RWPE1 (cell line): ENCODE measurements around the gene KISS1.

Experiments
- CTCF ChIA-PET: fragments of 350-600 bp; sonication (Branson Sonifier 250); formaldehyde crosslinking; extraction: SDS; loops from one replicate; lab custom pipeline; 2021; lab: Yijun Ruan, JAX
- POLR2A ChIA-PET: fragments of 400-600 bp; formaldehyde crosslinking; extraction: SDS; loops from one replicate; lab custom pipeline; 2020; ENCODE audit warnings: antibody characterized with exemption; ENCODE audit not compliant: low non-redundant PET; lab: Yijun Ruan, JAX
- DNase-seq: peaks from one replicate; pipeline ENCODE4 v3.0.0; 2012; ENCODE audit warnings: low spot score
- H3K27ac ChIP-seq: fragments of 450-650 bp; 2 replicates; pipeline ENCODE4 v1.5.1; 2017
- TF ChIP-seq, protein P1 (sequence below): fragments of 450-650 bp; conservative IDR thresholded peaks from 2 replicates; pipeline ENCODE4 v1.5.1; 2017; ENCODE audit warnings: low read depth, mild to moderate bottlenecking

KISS1 gene

DNA sequence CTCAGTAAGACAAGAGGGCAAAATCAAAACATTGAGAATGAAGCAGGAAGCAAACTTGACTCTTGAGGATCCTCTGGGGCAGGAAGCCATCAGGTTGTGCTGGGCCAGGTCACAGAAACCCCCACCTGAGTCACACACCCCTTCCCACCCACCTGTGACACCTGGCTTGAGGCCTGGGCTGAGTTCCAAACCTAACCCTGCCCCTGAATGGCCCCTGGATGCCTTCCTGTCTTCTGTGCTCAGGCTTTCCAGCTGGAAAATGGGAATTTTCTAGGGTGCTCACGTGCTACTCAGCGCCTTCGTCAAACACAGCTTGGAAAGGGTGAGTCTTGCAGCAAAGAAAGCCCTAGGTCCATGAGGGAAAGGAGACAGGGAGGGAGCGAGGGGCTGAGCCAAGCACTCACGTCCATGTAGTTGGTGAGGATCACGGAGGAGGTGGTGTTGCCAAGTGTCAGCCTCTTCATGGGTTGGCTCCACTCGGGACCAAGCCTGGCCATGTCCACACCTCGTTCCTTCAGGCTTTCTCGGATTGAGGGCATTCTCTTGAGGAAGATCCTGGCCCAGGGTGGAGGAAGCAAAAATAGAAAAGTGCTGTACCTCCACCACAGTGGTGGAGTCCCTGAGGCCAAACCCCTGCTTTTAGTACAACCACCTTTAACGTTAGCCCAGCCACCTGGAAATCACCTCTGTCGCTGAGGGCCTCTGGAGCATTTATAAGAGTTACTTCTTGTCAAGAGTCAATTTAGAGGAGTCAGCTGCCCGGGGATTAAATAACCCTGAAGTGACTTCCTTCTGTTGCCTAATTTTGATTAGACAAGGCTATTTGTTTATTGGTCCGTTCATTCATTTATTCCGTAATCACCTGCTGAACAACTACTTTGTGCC lies 34.4 kb downstream of the KISS1 start:
- DNase-seq = no peak
- TF ChIP-seq, protein P1, sequence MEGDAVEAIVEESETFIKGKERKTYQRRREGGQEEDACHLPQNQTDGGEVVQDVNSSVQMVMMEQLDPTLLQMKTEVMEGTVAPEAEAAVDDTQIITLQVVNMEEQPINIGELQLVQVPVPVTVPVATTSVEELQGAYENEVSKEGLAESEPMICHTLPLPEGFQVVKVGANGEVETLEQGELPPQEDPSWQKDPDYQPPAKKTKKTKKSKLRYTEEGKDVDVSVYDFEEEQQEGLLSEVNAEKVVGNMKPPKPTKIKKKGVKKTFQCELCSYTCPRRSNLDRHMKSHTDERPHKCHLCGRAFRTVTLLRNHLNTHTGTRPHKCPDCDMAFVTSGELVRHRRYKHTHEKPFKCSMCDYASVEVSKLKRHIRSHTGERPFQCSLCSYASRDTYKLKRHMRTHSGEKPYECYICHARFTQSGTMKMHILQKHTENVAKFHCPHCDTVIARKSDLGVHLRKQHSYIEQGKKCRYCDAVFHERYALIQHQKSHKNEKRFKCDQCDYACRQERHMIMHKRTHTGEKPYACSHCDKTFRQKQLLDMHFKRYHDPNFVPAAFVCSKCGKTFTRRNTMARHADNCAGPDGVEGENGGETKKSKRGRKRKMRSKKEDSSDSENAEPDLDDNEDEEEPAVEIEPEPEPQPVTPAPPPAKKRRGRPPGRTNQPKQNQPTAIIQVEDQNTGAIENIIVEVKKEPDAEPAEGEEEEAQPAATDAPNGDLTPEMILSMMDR = no peak
- POLR2A ChIA-PET = no interaction called here
- H3K27ac ChIP-seq = no peak overlapping the region
- CTCF ChIA-PET = interaction anchor here (0.6 to 7.0 kb wide), 58 partner anchors 9 to 341 kb away, joined by 3 to 144 read pairs (median 6); partner anchors contain the start of genes ETNK2, GOLT1A and PLEKHA6

DNA sequence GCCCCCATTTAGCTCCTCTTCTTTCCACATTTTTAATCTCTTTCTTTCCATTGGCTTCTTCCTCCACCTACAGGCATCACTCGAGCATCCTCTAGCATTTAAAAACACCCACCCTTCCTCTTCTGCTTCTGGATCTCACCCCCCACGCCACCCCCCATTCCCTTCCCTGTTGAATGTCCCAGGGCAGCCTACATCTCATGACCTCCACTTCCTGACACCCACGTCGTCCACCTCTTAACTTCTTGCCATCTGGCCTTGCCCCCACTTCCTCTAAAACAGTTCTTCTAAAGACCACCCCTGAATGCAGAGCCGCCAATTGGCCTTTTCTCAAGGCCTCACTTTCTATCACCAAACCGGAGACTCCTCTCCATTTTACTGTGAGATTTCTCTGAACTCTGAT lies 38.3 kb downstream of the KISS1 start:
- CTCF ChIA-PET = interaction anchor here (0.6 to 2.1 kb wide), 5 partner anchors 49 to 314 kb away, joined by 3 to 5 read pairs (median 5); no protein-coding TSS in a partner anchor
- no peak for DNase-seq
- POLR2A ChIA-PET = no interaction called here

DNA sequence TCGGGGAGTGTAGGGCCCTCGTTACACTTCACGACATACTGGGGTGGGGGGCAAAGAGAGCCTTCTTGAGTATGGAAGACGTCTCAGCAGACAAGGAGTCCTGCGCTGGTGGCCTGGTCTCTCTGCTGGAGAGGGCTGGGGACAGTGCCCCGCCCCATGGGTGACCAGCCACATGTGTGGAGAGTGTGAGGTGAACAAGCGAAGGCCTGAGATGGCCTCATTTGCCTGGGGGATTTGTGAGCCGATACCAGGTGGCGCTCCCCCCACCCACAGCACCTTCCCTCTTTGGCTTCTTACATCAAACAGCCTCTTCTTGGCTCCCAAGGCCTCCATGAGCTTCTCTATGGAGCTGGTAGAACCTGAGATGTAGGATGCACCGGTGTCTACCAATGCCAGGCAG lies 40.4 kb downstream of the KISS1 start:
- CTCF ChIA-PET = interaction anchor here (0.5 to 1.7 kb wide), 2 partner anchors 52 to 289 kb away, joined by 3 to 5 read pairs; no protein-coding TSS in a partner anchor
- TF ChIP-seq, protein P1 = no peak
- no peak for DNase-seq

More for the DNA sequence above, 38.3 kb downstream of the KISS1 start:
- H3K27ac ChIP-seq = no peak overlapping the region
- TF ChIP-seq, protein P1 = no peak

DNA sequence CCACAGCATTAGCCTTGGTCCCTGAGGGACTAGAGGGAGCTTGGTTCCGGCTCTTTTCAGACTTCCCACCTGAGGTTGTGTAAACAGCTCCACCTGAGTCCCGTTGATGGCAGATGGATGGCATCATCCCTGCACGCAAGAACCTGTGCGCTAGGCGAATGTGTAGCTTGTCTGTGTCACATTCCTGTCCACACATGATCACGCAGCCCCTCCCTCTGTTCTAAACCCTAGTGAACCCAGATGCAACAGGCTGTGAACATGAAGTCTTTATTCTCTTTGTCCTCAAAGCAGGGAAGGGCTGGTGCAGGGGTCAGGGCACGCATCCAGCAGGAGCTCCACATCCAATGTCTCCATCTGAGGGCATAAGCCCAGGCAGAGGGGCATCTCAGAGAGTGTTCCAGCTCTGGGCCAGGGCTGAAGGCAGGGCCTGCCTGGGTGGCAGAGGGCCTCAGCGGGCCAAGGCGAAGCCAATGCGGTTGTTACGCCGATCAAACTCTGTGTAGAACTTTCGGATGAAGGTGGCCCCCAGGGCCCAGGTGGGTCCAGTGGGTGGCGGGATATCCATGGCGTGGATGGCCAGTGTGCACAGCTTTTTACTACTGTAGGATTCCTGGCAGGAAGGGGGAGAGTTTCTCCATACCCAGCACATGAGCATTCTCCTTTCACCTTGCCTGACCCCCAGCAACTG lies 41.6 kb downstream of the KISS1 start:
- peak overlapping the region; percentile 77 for H3K27ac ChIP-seq
- TF ChIP-seq, protein P1 = no peak
- ChIA-PET POLR2A (interaction anchor here (0.8 to 1.1 kb wide), 3 partner anchors 80 to 294 kb away, joined by 3 read pairs; no protein-coding TSS in a partner anchor), CTCF (interaction anchor here (0.5 to 3.7 kb wide), 11 partner anchors 8 to 275 kb away, joined by 3 to 25 read pairs (median 5); partner anchors contain the start of gene REN)
- DNase-seq = peak; percentile 73

More for the DNA sequence above, 40.4 kb downstream of the KISS1 start:
- no peak overlapping the region for H3K27ac ChIP-seq
- POLR2A ChIA-PET = no interaction called here

DNA sequence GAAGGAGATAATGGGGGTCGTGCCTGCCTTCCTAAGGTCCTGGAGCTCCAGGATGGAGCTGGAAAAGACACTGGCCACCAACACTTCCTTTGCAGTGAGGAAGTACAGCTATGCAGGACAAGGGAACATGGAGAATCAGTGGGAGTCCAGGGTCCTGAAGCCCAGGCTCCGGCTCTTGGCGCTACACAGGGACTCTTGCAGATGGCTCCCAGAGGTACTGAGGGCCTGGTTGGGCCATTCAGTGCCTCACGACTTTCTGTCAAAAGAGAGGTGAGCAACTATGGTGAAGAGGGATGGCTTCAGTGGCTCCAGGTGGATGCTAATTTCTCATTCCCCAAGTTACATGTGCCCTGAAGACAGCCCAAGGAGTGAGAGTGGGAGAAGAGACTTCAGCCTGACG lies 42.6 kb downstream of the KISS1 start:
- peak overlapping the region; percentile 77 for H3K27ac ChIP-seq
- TF ChIP-seq, protein P1 = no peak
- no peak for DNase-seq
- ChIA-PET CTCF (interaction anchor here (0.5 to 3.7 kb wide), 9 partner anchors 9 to 293 kb away, joined by 3 to 25 read pairs (median 4); partner anchors contain the start of genes REN and SNRPE), POLR2A (interaction anchor here (0.8 to 1.1 kb wide), 2 partner anchors 282 to 293 kb away, joined by 3 read pairs; no protein-coding TSS in a partner anchor)
